ENCODE measurements around the gene SCYGR7.

The SCYGR7 gene

DNA sequence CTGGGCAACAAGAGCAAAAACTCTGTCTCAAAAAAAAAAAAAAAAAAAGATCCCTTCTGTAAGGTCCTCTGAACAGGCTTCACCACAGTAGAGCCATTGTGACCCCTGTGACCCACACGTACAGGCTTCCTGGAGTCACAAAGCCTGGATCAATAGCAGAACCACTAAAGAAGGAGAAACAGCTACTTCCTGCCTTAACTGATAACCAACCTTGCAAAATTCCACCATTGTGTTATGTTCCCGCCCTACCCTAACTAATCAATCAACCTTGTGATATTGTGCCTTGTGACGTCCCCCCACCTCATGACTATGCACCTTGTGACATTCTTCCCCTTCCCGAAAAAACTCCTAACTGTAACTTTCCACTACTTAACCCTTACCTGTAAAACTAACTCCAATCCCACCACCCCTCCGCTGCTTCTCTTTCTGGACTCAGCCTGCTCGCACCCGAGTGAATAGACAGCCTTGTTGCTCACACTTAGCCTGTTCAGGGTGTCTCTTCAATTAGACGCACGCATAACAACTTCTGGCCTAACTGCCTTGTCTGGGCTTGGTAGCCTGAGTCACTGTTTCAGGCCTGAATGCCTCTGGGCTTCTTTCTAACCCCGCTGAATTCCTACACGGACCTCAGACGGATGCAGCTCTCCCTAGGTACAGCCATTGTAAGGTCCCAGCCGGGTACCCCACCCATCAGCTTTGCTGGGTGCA lies 31.4 kb downstream of the SCYGR7 start:
- DNase-seq (ENCODE audit: low spot score): no peak

DNA sequence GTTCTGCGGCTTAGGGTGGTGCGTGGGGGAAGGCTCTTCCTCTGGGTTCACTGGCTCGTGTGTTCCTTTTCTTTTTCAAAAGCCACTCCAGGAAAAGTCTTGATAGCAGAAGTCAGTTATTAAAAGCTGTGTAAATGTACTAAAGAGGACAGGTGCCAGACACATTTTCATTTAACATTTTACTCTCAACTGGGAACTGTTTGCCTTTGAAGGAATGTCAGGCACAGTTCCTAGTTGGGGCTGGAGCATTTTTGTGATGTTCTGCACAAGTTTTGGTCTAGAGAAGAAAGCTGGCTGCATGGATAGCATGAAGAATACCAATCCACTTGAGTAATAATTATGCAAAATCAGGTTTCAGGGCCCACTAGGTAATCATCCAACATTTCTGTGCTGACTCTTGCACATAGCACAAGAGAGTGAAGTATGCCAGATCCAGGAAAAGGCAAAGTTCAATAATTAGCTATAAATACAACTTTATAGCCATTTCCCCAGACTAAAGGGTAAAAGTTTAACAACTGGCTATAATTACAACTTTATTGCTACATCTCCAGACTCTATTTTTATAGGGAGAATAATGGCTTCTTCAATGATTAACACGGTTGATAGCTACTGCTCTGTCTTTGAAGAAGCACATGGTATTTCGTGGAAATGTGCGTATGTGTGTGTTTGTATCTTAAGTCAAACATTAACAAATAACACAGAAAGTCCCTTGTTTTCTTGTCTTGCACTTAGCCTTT lies 33.8 kb downstream of the SCYGR7 start:
- DNase-seq (ENCODE audit: low spot score): no peak

DNA sequence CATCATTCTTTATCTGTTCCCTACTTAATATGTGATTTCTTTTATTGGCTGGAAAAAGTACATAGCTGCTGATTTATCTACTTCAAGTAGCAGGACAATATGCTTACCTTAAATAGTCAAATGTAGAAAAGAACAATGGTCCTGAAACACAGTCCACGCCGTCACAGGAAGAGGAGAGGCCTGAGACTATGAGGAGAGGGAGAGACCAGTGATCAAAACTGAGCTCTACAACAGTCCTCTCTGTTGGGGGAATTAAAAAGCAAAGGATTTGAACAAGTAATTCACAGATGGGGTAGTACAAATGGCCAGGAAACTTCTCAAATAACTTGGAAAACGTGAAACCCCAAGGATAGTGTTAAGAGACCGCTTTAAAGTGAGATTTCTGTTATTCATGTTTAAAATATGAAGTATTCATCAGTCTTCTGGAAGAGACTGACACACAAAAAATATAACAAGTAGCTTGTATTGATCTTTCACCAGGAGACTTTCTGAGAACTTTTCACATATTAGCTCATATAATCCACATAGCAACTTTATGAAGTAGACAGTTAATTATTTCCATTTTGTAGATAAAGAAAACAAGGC lies 37.7 kb downstream of the SCYGR7 start:
- DNase-seq (ENCODE audit: low spot score): no peak

DNA sequence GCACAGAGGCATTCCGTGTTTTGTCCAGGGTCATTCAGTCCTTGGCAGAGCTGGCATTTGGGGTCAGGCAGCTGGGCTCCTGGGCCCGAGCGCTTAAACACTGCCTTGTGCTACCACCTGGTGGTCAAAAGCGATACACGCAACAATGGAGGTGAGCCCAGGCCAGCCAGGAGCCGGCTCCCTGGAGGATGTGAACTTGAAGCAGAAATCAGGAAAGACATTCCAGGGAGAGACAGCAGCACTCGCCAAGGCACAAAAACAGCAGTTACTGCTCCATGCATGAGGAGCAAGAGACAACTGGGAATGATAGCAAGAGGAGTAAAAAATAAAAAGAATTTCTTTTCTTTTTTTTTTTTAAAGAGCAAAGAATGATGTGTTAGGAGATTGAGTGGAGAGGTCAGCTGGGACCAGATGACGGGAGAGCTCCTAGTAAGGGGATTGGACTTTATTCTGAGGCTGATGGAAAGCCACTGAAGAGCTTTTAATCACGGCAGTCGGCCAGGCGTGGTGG lies 38.3 kb downstream of the SCYGR7 start:
- DNase-seq (ENCODE audit: low spot score): peak; percentile 72

DNA sequence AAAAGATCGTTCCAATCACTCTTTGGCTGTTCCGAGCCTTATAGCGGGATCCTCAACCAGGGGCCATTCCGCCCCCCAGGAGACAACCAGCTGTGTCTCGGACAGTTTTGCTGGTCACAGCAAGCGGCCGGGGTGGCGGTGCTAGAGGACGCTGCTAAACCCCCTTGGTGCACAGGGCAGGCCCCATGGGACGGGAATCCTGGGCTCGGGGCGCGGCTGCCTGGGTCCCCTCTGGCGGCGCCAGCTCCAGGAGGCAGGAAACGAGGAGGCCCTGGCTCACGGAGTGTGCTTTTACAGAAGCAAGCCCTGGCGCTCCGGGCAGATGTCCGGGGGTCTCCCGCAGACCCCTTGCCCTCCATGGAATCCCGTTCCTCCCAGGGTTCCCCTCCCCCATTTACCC lies 39.7 kb downstream of the SCYGR7 start:
- DNase-seq (ENCODE audit: low spot score): no peak

DNA sequence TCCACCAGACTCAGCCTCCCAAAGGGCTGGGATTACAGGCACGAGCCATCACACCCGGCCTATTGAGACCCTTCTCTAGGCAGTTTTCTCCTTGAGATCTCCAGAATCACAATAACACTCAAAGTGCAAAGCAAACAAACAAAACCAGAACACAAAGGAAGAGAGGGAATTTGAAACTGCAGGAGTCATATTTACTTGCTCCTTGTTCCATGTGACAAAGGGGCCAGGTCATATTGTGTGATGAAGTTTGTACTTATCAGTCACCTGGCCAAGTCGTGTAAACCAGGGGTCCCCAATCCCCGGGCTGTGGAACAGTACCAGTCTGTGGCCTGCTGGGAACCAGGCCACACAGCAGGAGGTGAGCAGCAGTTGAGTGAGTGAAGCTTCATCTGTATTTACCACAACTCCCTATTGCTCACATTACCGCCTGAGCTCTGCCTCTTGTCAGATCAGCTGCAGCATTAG lies 44.1 kb downstream of the SCYGR7 start:
- no peak for DNase-seq (ENCODE audit: low spot score)

DNA sequence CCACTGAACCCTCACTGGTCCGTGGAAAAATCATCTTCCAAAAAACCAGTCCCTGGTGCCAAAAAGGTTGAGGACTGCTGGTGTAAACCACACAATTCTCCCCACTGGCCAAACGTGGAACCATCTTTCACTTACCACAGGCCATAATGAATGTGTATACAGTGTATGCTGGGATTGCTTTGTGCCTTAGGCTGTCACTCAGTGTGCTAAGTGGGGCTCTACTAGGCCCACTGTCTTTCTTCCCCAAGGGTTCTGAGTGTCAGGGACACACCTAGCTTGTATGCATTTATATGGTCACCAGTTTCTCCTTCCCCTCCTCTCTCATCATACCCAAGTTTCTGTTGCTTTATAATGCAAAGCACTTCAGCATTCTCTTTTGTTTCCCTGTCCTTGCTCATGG lies 44.8 kb downstream of the SCYGR7 start:
- no peak for DNase-seq (ENCODE audit: low spot score)

DNA sequence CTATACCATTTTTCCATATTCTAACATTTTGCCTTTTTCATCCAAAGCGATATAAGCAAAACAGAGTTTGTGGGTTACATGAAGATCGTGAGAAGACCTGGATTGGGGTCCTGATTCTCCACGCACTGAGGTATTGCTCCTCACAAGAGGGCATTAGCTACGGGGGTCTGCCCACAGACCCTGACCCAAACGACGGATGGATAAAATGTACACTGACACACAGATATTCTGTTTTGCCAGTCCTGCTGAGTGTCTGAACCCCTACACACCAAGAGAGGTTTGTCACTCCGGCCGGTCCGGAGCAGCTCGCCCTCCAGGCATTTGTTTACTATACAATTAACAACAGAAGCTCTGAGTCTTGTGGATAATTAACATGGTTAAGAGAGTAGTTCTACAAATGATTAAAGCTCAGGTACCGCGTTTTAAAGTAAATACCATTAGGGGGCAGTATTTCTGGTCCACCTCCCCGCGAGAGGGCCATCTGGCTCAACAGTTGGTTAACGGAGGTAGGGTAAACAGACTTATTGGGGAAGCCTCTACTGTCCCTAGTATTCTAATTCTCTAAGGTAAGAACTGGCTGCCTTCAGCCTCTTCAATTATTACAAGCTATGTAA lies 46.0 kb downstream of the SCYGR7 start:
- no peak for DNase-seq (ENCODE audit: low spot score)

DNA sequence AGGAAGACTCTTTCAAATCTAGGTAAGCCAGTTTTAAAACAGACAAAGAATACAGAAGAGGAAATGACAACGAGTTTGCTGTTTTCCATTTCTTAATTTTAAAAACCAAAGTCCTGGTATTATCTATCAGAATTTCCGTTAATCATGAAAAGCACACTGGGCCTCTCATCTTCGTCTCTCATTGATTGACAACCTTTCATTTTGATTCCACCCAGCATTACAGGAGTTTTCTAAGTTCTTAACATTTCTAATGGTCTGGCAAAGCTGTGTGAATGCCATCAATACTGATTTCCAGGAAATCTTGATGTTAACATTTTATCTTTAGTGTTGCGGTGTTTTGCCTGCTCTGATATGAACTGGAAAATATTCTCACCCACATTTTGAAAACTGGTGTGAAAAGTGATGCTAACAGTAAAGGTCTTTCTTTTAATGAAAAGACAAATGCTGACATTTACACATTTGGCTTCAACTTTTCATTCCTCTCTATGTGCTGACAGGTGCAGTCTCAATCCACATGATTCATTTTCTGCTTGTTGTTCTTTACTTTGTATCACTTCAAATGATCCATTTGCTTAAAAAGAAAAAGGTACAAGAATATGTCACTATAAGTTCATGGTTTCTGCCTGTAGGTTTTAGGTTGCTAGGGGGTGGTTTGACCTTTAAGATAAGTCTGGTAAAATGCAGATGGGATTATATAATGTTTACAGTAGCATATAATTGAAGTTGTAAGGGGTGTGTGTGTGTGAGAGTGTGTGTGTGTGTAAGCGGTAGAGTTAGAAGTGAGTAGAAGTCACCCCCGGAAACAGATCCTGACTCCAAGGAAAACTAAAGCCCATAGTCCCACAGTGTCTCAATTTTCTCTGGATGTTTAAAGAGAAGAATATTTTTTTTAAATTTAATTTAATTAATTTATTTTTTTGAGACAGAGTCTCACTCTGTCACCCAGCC lies 47.0 kb downstream of the SCYGR7 start:
- DNase-seq (ENCODE audit: low spot score): no peak

Data from NAMALWA (cell line).